Retinal pigment epithelial cell (primary cell): Measurements from ENCODE around the gene KCND1.

Experiments used
- DNase-seq: peaks from one replicate; pipeline ENCODE4 v3.0.0-alpha.2; 2010; ENCODE audit warnings: low read depth
- H3K4me3 ChIP-seq: 2 replicates; pipeline ENCODE4 v1.5.1; 2011; ENCODE audit warnings: mild to moderate bottlenecking, low read length, control low read depth, moderate library complexity
- CTCF ChIP-seq: conservative IDR thresholded peaks from 2 replicates; pipeline ENCODE4 v1.5.1; 2011; ENCODE audit warnings: low read depth, low read length, control low read depth, inconsistent platforms

KCND1 gene

DNA sequence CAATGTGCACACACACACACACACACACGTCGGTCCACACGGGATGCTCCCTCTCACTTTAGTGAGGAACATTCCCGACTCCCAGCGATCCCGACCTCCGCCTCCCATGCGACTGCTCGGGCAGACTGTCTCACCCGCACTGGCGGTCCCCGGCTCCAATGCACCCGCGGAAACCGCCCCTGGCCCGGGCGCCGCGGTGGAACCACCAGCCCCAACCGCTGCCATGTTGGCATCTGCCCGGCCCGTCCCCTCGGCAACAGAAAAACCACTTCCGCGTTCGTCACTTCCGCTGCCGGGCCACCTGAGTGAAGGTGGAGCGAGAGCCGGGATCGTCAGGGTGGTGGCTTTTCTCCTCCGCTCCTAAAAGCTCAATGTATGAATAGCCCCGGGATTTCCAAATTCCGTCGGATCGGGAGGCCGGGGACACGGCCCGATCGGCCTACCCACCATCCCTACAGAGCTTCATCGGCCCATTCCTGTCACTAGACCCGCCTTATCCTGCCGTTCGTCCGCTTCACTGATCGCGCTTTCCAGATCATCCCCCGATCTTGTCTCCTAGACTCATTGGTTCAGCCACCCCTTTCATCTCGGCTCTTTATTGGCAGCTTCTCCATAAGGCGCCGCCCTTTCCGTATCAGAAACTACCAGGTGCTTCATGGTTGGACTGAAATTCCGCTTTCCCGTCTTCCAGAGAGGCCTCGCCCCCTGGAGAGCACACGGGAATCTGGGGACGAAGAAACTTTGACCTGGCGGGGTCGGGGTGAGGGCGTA is 60.0 kb downstream of the KCND1 start, which contains the start of gene SLC35A2:
Gene SLC35A2 (minus strand): TSS at position 235 of the 771 bp plus-strand sequence. CDS start 10 bp downstream, at position 225.
- TF ChIP-seq CTCF = no peak
- DNase-seq = peak; percentile 31
- peak within 1 kb of the TSS; percentile 87 for H3K4me3 ChIP-seq
